GM23248 (cell line): ENCODE results near the gene FRMPD4. TPM values are rescaled to one million over a fixed set of nuclear protein-coding genes. Genes with fewer than 3 reads are reported as not detected.
A peak's percentile ranks its signal among the peaks of the same experiment; 100 is the strongest.

Experiments used
- DNase-seq: peaks from one replicate; pipeline ENCODE4 v3.0.0-alpha.2; 2015
- H2AFZ ChIP-seq: fragments of 200-600 bp; sonication (generic); 2 replicates; pipeline ENCODE4 v1.6.1; 2016; ENCODE audit warnings: antibody characterized with exemption
- H3F3A ChIP-seq: fragments of 200-600 bp; sonication (generic); 2 replicates; pipeline ENCODE4 v1.6.1; 2016; ENCODE audit warnings: mild to moderate bottlenecking, antibody characterized with exemption, mixed run types; ENCODE audit not compliant: insufficient read depth
- H3K27ac ChIP-seq: fragments of 200-600 bp; sonication (generic); 2 replicates; pipeline ENCODE4 v1.5.1; 2016; ENCODE audit warnings: mild to moderate bottlenecking
- H3K27me3 ChIP-seq: fragments of 200-600 bp; sonication (generic); replicated peaks from 2 replicates; pipeline ENCODE4 v1.6.1; 2016; ENCODE audit warnings: mild to moderate bottlenecking; ENCODE audit not compliant: insufficient read depth
- H3K36me3 ChIP-seq: fragments of 200-600 bp; sonication (generic); 2 replicates; pipeline ENCODE4 v1.6.1; 2016; ENCODE audit warnings: low read depth, mild to moderate bottlenecking
- H3K4me1 ChIP-seq: fragments of 200-600 bp; sonication (generic); 2 replicates; pipeline ENCODE4 v1.6.1; 2016; ENCODE audit warnings: mild to moderate bottlenecking; ENCODE audit not compliant: insufficient read depth
- H3K4me2 ChIP-seq: fragments of 200-600 bp; sonication (generic); one replicate; pipeline ENCODE4 v1.6.1; 2016; ENCODE audit warnings: mild to moderate bottlenecking; ENCODE audit not compliant: unreplicated experiment
- H3K4me3 ChIP-seq: fragments of 200-600 bp; sonication (generic); 2 replicates; pipeline ENCODE4 v1.5.1; 2016; ENCODE audit warnings: mild to moderate bottlenecking
- H3K79me2 ChIP-seq: fragments of 200-600 bp; sonication (generic); 2 replicates; pipeline ENCODE4 v1.6.1; 2016; ENCODE audit warnings: mild to moderate bottlenecking; ENCODE audit not compliant: insufficient read depth
- H3K9ac ChIP-seq: fragments of 200-600 bp; sonication (generic); 2 replicates; pipeline ENCODE4 v1.6.1; 2016; ENCODE audit warnings: mild to moderate bottlenecking
- H3K9me2 ChIP-seq: fragments of 200-600 bp; sonication (generic); 2 replicates; pipeline ENCODE4 v1.6.1; 2016; ENCODE audit warnings: mixed run types, mild to moderate bottlenecking, moderate library complexity; ENCODE audit not compliant: insufficient read depth
- H3K9me3 ChIP-seq: fragments of 200-600 bp; sonication (generic); one replicate; pipeline ENCODE4 v1.6.1; 2017; ENCODE audit warnings: low read depth
- H4K20me1 ChIP-seq: fragments of 200-600 bp; sonication (generic); 2 replicates; pipeline ENCODE4 v1.6.0; 2016; ENCODE audit not compliant: insufficient read depth
- EZH2 ChIP-seq: fragments of 200-600 bp; sonication (generic); IDR thresholded peaks from 2 replicates; pipeline ENCODE4 v1.6.1; 2018; ENCODE audit warnings: antibody characterized with exemption, mild to moderate bottlenecking; ENCODE audit not compliant: insufficient read depth, poor library complexity, severe bottlenecking
- EZH2phosphoT487 ChIP-seq: fragments of 200-600 bp; sonication (generic); IDR thresholded peaks from 2 replicates; pipeline ENCODE4 v1.6.1; 2018; ENCODE audit warnings: antibody characterized with exemption, moderate library complexity, mild to moderate bottlenecking, low read depth; ENCODE audit not compliant: insufficient read depth
- WGBS, 2 experiments: methylation state at CpG; one replicate each; pipeline ENCODE4 v1.1.6; 2015 to 2017; ENCODE audit warnings: low lambda C conversion rate in 2 of 2, low coverage in 1 of 2; ENCODE audit errors: missing lambda C conversion rate in 2 of 2; 5-methylcytosine and 5-hydroxymethylcytosine counted together
- in situ Hi-C: fragments of 300-500 bp; cut with MboI; formaldehyde crosslinking; loops from 2 replicates; pipeline ENCODE4 v1.15.0; 2020
- polyA plus RNA-seq: library from polyadenylated mRNA; unstranded; fragments of >200 nt; fragmentation: Nextera tagmentation; extraction: Ambion mirVana; gene quantifications from 2 replicates; pipeline ENCODE4 v1.2.1, GENCODE V29; 2016
- total RNA-seq: library from RNA; depleted of rRNA; stranded (reverse); fragments of >200 nt; shearing (Covaris generic); gene quantifications from 2 replicates; pipeline ENCODE4 v1.2.3, GENCODE V29; 2014

FRMPD4 gene
- total and polyA plus RNA-seq, 2 experiments from 2014 or later: 0.04 TPM; not detected in 1

DNA sequence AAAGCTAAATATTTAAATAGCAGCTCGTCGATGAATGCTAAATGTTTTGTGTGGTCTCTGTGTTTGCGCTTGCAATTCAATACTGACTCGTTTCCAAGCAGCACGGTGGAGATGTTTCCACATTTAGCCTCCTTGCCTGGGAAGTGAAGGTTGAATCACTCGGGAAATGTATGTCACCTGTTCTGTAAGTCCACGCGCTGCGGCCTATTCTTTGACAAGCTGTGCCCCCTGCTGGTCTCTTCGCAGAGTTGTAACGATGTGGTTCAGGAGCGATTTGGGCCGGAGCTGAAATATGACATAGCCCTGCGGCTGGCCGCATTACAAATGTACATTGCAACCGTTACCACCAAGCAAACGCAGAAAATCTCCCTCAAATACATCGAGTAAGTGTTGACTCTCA, 563.4 kb downstream of the FRMPD4 start:
- in situ Hi-C loops: no loop called here
- no peaks in the 10 kb centered on the region for H3K9me2 ChIP-seq
- H4K20me1 ChIP-seq: no peaks in the 10 kb centered on the region
- TF ChIP-seq EZH2: no peak
- H3F3A ChIP-seq: no peaks in the 10 kb centered on the region
- DNase-seq: peak; percentile 60
- H3K4me2 ChIP-seq: no peak overlapping the region
- no peaks in the 10 kb centered on the region for H3K79me2 ChIP-seq
- no peak overlapping the region for H3K9ac ChIP-seq
- no peak overlapping the region for H2AFZ ChIP-seq
- 28 to 32% methylated on average over 18 of the region's 18 CpGs for WGBS, 2 experiments
- no peak overlapping the region for H3K4me3 ChIP-seq
- no peaks in the 10 kb centered on the region for H3K9me3 ChIP-seq
- H3K27me3 ChIP-seq: no peaks in the 10 kb centered on the region
- H3K4me1 ChIP-seq: no peaks in the 10 kb centered on the region
- H3K36me3 ChIP-seq: no peaks in the 10 kb centered on the region
- H3K27ac ChIP-seq: no peak overlapping the region

DNA sequence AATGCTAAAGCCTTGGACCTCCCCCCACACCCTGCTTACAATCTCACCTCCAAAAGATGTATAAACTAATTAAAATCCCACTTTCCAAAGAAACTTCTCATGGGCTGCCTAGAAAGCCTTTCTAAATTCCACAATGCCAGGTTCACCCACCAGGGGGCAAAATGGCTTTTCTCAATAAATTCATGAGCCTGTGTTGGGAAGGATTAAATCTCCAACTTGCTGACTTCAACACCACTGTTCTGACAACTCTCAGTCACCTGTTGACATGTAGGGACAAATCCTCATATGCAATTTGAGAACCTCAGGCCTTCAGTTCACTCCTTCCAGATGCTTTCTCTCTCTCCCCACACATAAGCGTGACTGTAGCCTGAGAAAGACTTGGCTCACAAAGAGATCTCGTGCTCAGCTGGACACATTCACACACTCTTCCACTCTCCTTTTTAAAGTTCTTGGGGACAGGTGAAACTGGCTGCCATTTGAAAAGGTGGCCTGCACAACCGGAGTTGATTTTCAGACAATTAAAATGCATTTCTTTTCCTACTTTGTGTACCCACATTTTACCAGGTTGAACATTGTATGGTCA, 564.3 kb downstream of the FRMPD4 start:
- Histone ChIP-seq H3K79me2 (no peaks in the 10 kb centered on the region), H3K4me1 (no peaks in the 10 kb centered on the region), H4K20me1 (no peaks in the 10 kb centered on the region), H3F3A (no peaks in the 10 kb centered on the region), H2AFZ (no peak overlapping the region), H3K9me2 (no peaks in the 10 kb centered on the region), H3K4me2 (no peak overlapping the region), H3K9ac (no peak overlapping the region), H3K9me3 (no peaks in the 10 kb centered on the region), H3K4me3 (no peak overlapping the region), H3K27ac (no peak overlapping the region), H3K36me3 (no peaks in the 10 kb centered on the region), H3K27me3 (no peaks in the 10 kb centered on the region)
- TF ChIP-seq EZH2 (no peak), EZH2phosphoT487 (no peak)
- in situ Hi-C loops: no loop called here
- no peak for DNase-seq
- WGBS, 2 experiments: 59% methylated on average over 3 of the region's 3 CpGs; no CpG with 5 or more reads in 1 of the 2 experiments

DNA sequence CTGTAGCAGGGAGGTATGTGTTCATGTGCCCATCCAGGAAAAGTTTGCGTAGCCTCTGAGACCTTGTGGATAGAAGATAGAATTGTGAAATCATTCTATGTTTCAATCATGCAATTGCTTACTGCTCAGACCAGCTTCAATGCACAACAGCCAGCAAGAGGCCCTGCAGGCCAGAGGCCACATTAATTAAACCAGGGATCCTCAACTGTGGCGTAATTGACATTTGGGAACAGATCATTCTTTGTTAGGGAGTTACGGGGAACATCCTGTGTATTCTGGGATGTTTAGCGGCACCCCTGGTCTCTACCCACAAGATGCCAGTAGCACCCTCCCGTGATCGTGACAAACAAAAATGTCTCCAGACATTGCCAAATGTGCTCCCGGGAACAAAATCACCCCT, 566.4 kb downstream of the FRMPD4 start:
- Histone ChIP-seq H2AFZ (no peak overlapping the region), H3K79me2 (no peaks in the 10 kb centered on the region), H3K9me3 (no peaks in the 10 kb centered on the region), H4K20me1 (no peaks in the 10 kb centered on the region), H3K36me3 (no peaks in the 10 kb centered on the region), H3K4me2 (no peak overlapping the region), H3K27ac (no peak overlapping the region), H3K9me2 (no peaks in the 10 kb centered on the region), H3K4me3 (no peak overlapping the region), H3K27me3 (no peaks in the 10 kb centered on the region), H3K4me1 (no peaks in the 10 kb centered on the region), H3F3A (no peaks in the 10 kb centered on the region), H3K9ac (no peak overlapping the region)
- no peak for DNase-seq
- WGBS, 2 experiments: 47 to 55% methylated on average over 7 of the region's 7 CpGs
- no peak for TF ChIP-seq EZH2
- TF ChIP-seq EZH2phosphoT487: no peak
- in situ Hi-C loops: no loop called here

DNA sequence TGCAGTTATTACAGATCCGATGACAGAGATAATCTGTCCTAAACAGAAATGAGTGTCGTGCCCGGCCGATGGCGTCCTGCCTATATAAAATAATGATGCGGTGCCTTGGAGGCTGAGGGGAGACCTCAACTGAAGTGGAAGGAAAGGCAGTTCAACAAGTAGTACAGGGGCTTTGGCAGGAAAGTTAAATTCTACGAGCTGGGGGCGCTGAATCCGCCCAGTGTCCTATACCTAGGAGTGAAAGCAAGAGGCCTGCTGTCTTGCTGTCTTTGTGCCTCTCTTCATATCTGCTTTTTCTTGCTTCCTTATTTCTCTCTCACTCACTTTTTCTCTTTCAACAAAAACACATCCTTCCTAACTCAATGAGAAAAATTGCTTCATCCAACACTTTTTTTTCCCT, 570.8 kb downstream of the FRMPD4 start:
- H3K4me3 ChIP-seq: no peak overlapping the region
- no peaks in the 10 kb centered on the region for H3K9me2 ChIP-seq
- WGBS, 2 experiments: 51 to 59% methylated on average over 9 of the region's 9 CpGs
- no peaks in the 10 kb centered on the region for H3K9me3 ChIP-seq
- H3K27ac ChIP-seq: no peak overlapping the region
- no peak for TF ChIP-seq EZH2phosphoT487
- no peak for TF ChIP-seq EZH2
- no peaks in the 10 kb centered on the region for H3K36me3 ChIP-seq
- H4K20me1 ChIP-seq: no peaks in the 10 kb centered on the region
- no peaks in the 10 kb centered on the region for H3K4me1 ChIP-seq
- in situ Hi-C loops: no loop called here
- H3K4me2 ChIP-seq: no peak overlapping the region
- H3K27me3 ChIP-seq: no peaks in the 10 kb centered on the region
- no peaks in the 10 kb centered on the region for H3F3A ChIP-seq
- no peak overlapping the region for H2AFZ ChIP-seq
- no peaks in the 10 kb centered on the region for H3K79me2 ChIP-seq
- DNase-seq: no peak
- H3K9ac ChIP-seq: no peak overlapping the region
